Stomach smooth muscle (tissue), 2 donors: Measurements from ENCODE around the gene NR2F1.
"Not testable (repeated sequence)": the region's sequence is repeated elsewhere in the genome, so short reads cannot be mapped to it uniquely, and the experiment has no call there.

Experiments used
- H3K27ac ChIP-seq: one replicate; pipeline ENCODE4 v1.7.0; 2013; ENCODE audit warnings: mild to moderate bottlenecking, low read length, inconsistent platforms
- H3K27me3 ChIP-seq, 2 donors: one replicate each; pipeline ENCODE4 v1.7.0; 2013; ENCODE audit warnings: low read length in 2 of 2; ENCODE audit not compliant: insufficient read depth in 2 of 2, control insufficient read depth in 1 of 2
- H3K36me3 ChIP-seq, 2 donors: one replicate each; pipeline ENCODE4 v1.7.0; 2013; ENCODE audit warnings: low read length in 2 of 2; ENCODE audit not compliant: control insufficient read depth in 2 of 2, insufficient read depth in 2 of 2
- H3K4me1 ChIP-seq: one replicate; pipeline ENCODE4 v1.7.0; 2013; ENCODE audit warnings: low read length; ENCODE audit not compliant: control insufficient read depth, insufficient read depth
- H3K4me3 ChIP-seq, 2 donors: one replicate each; pipeline ENCODE4 v1.7.0; 2013; ENCODE audit warnings: low read length in 2 of 2
- H3K9ac ChIP-seq, 2 donors: one replicate each; pipeline ENCODE4 v1.7.0; 2013; ENCODE audit warnings: low read length in 2 of 2, mild to moderate bottlenecking in 1 of 2
- H3K9me3 ChIP-seq, 2 donors: one replicate each; pipeline ENCODE4 v1.7.0; 2013; ENCODE audit warnings: low read length in 2 of 2; ENCODE audit not compliant: control insufficient read depth in 2 of 2
- donor health status: healthy.
- donor health status: Pancreatic carcinoma.

The NR2F1 gene

DNA sequence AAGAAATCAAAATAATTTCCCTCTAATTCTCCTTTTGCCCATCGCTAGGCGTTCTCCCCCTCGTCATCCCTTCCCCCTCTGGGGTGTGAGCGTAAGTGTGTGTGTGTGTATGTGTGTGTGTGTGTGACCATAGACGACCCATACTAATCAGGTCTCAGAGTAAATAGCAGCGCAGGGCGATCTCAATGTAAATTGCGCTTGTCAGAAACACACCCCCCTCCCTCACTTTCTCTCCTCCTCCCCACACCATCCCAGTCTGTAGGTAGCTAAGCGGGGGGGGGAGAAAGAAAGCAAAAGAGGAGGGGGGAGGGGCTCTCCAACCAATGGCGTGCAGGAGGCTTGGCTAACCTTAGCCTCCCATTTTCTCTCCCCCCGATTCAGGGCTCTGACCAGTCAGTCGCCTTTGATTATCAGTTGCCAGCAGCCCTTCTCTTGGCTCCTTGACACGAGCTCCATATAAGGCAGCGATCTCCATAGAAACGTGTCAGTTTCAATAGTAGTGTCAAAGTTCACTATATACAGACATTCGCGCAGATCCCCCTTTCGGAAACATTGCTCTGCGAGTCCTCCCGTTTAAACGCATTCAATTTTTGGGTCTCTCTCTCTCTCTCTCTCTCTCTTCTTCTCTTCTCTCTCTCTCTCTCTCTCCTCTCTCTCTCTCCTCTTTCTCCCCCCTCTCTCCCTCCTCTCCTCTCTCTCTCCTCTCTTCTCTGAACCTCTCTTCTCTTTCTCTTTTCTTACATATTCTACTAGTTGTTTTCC, at the start of gene NR2F1:
Gene NR2F1, plus strand, starts transcription at position 546 of the 762 bp plus-strand sequence. CDS start 1,802 bp downstream, outside the sequence.
- Histone ChIP-seq H3K27me3 (peaks cover 0 to 5% of the 10 kb centered on the region in 2 donors), H3K4me3 (peak within 1 kb of the TSS; percentile 94 to 99), H3K4me1 (peaks cover 25% of the 10 kb centered on the region), H3K36me3 (no peaks in the 10 kb centered on the region), H3K9ac (peak within 1 kb of the TSS; percentile 64 to 70), H3K9me3 (no peaks in the 10 kb centered on the region), H3K27ac (peak within 1 kb of the TSS; percentile 94)

GRCh38 chr5:93545872-93546271, 37.1 kb upstream of the NR2F1 start:
- H3K9ac ChIP-seq: peak overlapping the region in 1 of 2 donors; percentile 31
- H3K4me1 ChIP-seq: no peaks in the 10 kb centered on the region
- no peaks in the 10 kb centered on the region for H3K9me3 ChIP-seq
- H3K36me3 ChIP-seq: peaks cover 3 to 10% of the 10 kb centered on the region in 2 donors
- no peak overlapping the region for H3K4me3 ChIP-seq
- no peaks in the 10 kb centered on the region for H3K27me3 ChIP-seq
- H3K27ac ChIP-seq: no peak overlapping the region

DNA sequence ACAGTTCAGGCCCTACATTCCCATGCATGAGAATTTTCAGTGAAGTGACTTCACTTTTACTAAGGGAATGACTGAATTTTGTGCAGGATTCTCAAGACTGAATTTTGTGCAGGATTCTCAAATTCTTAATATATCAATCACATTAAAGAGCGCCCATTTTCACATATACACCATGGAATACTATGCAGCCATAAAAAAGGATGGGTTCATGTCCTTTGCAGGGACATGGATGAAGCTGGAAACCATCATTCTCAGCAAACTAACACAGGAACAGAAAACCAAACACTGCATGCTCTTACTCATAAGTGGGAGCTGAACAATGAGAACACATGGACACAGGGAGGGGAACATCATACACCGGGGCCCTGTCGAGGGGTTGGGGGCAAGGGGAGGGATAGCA, 33.4 kb upstream of the NR2F1 start:
- not testable (repeated sequence) for H3K36me3 ChIP-seq, H3K4me1 ChIP-seq, H3K4me3 ChIP-seq, H3K9me3 ChIP-seq, H3K27me3 ChIP-seq, H3K27ac ChIP-seq, H3K9ac ChIP-seq

DNA sequence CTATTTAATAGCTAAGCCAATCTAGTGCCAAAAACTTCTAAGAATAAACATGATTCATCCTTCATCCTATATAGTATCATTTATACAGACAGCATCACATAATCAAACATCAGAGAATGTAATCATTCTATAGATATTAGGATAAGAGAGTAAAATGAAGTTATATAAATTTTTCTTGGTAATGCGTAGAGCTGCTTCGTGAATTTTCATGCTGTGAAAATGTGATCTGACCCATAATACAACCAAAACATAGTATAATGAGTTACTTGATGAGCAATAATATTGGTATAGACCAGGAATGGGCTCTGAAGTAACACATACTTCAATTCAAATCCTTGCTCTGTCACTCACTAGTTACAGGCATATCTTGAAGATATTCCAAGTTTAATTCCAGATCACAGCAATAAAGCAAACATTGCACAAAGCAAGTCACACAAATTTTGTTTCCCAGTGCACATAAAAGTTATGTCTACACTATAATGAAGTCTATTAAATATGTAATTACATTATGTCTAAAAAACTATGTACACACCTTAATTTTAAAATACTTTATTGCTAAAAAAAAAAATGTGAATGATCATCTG, 25.9 kb upstream of the NR2F1 start:
- H3K36me3 ChIP-seq: peaks cover 0 to 11% of the 10 kb centered on the region in 2 donors
- no peak overlapping the region for H3K27ac ChIP-seq
- H3K27me3 ChIP-seq: no peaks in the 10 kb centered on the region
- H3K4me3 ChIP-seq: no peak overlapping the region
- no peak overlapping the region for H3K9ac ChIP-seq
- H3K4me1 ChIP-seq: no peaks in the 10 kb centered on the region
- no peaks in the 10 kb centered on the region for H3K9me3 ChIP-seq

DNA sequence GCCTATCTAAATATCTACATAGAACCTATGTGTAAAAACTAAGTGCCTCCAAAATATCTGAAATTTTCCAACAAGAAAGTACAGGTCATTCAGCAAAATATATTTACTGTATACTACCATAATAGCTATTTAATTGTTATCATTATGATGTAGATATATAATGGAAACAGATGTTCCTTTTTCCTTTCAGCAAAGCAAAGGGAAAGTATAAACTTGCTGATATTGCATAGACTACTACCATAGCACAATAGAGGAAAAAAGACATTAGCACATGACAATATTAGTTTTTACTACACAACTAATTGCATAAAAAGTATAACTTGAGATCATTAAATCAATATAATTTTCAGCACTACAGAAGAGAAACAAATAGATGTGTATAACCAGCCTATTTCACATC, 16.9 kb upstream of the NR2F1 start:
- H3K36me3 ChIP-seq: no peaks in the 10 kb centered on the region
- H3K9ac ChIP-seq: no peak overlapping the region
- H3K27me3 ChIP-seq: no peaks in the 10 kb centered on the region
- H3K9me3 ChIP-seq: no peaks in the 10 kb centered on the region
- peaks cover 5% of the 10 kb centered on the region for H3K4me1 ChIP-seq
- no peak overlapping the region for H3K4me3 ChIP-seq
- H3K27ac ChIP-seq: no peak overlapping the region

DNA sequence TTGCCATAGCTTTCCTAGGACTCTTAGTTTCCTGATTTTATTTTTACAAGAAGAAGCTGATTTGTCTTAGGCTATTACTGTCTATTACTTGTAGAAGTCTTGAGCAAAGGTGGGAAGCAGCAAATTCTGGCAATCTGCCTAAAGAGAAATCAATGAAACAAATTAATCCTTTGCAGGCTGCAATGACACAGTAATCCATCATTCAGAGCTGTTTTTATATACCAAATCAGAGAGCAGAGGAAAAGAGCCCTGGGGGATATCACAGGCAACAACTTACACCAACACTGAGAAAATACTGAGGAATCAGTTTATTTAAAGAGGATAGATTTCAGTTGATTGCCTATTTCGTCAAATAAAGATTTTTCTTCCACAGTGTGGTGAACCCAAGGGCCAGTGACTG, 15.6 kb upstream of the NR2F1 start:
- no peak overlapping the region for H3K4me3 ChIP-seq
- no peaks in the 10 kb centered on the region for H3K36me3 ChIP-seq
- H3K27ac ChIP-seq: no peak overlapping the region
- H3K9ac ChIP-seq: no peak overlapping the region
- no peaks in the 10 kb centered on the region for H3K27me3 ChIP-seq
- H3K9me3 ChIP-seq: no peaks in the 10 kb centered on the region
- peaks cover 9% of the 10 kb centered on the region for H3K4me1 ChIP-seq

- Histone ChIP-seq H3K9me3 (no peaks in the 10 kb centered on the region), H3K9ac (no peak overlapping the region), H3K4me3 (peak overlapping the region; percentile 33 to 47), H3K4me1 (peaks cover 17% of the 10 kb centered on the region), H3K27ac (peak overlapping the region; percentile 37), H3K27me3 (no peaks in the 10 kb centered on the region), H3K36me3 (no peaks in the 10 kb centered on the region)
Measured at GRCh38 chr5:93569300-93570160, 13.5 kb upstream of the NR2F1 start.

DNA sequence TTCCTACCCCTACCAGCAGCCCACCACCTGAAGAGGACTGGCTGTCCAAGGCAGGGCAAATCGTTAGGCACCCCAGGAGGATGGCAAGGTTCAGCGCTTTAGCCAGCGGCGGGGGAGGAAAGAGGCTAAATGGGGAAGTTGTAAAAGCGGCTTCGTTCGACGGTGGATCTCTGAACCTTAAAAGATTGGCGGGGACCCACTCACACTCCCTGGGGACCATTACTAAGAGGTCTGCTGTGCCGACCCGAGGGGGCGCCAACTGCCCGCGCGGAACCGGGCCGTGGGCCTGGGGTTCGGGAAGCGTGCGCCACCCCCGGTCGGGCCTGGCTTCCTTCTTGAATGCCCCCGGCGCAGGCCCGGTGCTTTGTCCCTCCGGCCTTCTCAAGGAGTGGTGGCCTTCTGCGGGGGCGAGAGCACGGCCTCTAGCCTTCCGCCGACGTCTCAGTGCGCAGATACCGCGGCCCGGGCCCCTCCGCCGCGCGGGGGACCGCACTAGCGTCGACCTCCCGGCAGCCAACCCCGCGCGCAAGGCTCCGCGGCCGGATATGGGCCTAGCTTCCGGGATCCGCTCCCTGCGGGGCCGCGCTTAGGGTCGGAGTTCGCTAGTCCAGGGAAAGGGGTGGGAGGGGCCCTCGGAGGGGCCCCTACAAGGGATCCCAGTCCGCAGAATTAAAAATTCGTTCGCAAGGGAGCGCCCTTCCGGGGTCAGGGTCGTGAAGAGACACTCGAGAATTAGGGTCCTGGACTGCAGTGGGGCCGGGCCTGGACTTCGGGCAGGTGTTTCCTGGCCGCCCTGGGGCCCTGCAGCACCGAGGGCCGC, 12.5 kb upstream of the NR2F1 start:
- peaks cover 17% of the 10 kb centered on the region for H3K4me1 ChIP-seq
- no peaks in the 10 kb centered on the region for H3K27me3 ChIP-seq

GRCh38 chr5:93571114-93571949, 11.7 kb upstream of the NR2F1 start:
- H3K9me3 ChIP-seq: no peaks in the 10 kb centered on the region
- no peak overlapping the region for H3K4me3 ChIP-seq
- no peaks in the 10 kb centered on the region for H3K27me3 ChIP-seq
- no peak overlapping the region for H3K9ac ChIP-seq
- peaks cover 17% of the 10 kb centered on the region for H3K4me1 ChIP-seq
- H3K27ac ChIP-seq: no peak overlapping the region
- no peaks in the 10 kb centered on the region for H3K36me3 ChIP-seq

More for the DNA sequence above, 12.5 kb upstream of the NR2F1 start:
- H3K27ac ChIP-seq: peak overlapping the region; percentile 37
- H3K4me3 ChIP-seq: no peak overlapping the region
- H3K9ac ChIP-seq: no peak overlapping the region
- H3K9me3 ChIP-seq: no peaks in the 10 kb centered on the region
- H3K36me3 ChIP-seq: no peaks in the 10 kb centered on the region
